Keratinocyte (primary cell): ENCODE data around the gene EHD3. TPM values are rescaled to one million over a fixed set of nuclear protein-coding genes. Genes with fewer than 3 reads are reported as not detected.

Source experiments
- DNase-seq: peaks from one replicate; pipeline ENCODE4 v3.0.0-alpha.2; 2011; ENCODE audit warnings: low read depth, missing footprints, low spot score
- FAIRE-seq: peaks from 2 replicates; lab custom pipeline; 2011; peaks lifted over from hg19 to GRCh38; lab: Jason Lieb, UNC
- H2AFZ ChIP-seq: 2 replicates; pipeline ENCODE4 v1.6.0; 2012; ENCODE audit warnings: low read length, control low read depth, inconsistent platforms; ENCODE audit not compliant: control insufficient read depth
- H3K27ac ChIP-seq: 2 replicates; pipeline ENCODE4 v1.5.1; 2011; ENCODE audit warnings: low read length; ENCODE audit not compliant: control insufficient read depth, insufficient read depth
- H3K27me3 ChIP-seq: 3 replicates; pipeline ENCODE4 v1.6.0; 2011; ENCODE audit warnings: low read length; ENCODE audit not compliant: control insufficient read depth, insufficient read depth; ENCODE audit errors: extremely low read depth
- H3K36me3 ChIP-seq, 2 experiments: 2 replicates in 1 of 2; 3 replicates in 1 of 2; pipeline ENCODE4 v1.5.1; 2011; ENCODE audit warnings: low read length in 2 of 2, mild to moderate bottlenecking in 1 of 2; ENCODE audit not compliant: control insufficient read depth in 2 of 2, insufficient read depth in 2 of 2; ENCODE audit errors: extremely low read depth in 1 of 2
- H3K4me1 ChIP-seq: 3 replicates; pipeline ENCODE4 v1.5.1; 2011; ENCODE audit warnings: low read length; ENCODE audit not compliant: control insufficient read depth, insufficient read depth; ENCODE audit errors: extremely low read depth
- H3K4me2 ChIP-seq: 3 replicates; pipeline ENCODE4 v1.6.0; 2011; ENCODE audit warnings: low read depth, low read length; ENCODE audit not compliant: control insufficient read depth, insufficient read depth; ENCODE audit errors: extremely low read depth
- H3K4me3 ChIP-seq, 3 experiments: fragments of 200-600 bp in 1 of 3; sonication (generic) in 1 of 3; 2 replicates in 2 of 3; 3 replicates in 1 of 3; pipeline ENCODE4 v1.5.1; 2011 to 2016; ENCODE audit warnings: low read length in 3 of 3, mild to moderate bottlenecking in 3 of 3, control low read depth in 2 of 3, inconsistent platforms in 1 of 3, low read depth in 1 of 3, mixed read lengths in 1 of 3, mixed run types in 1 of 3, moderate library complexity in 1 of 3; ENCODE audit not compliant: control insufficient read depth in 2 of 3, insufficient read depth in 2 of 3; ENCODE audit errors: extremely low read depth in 1 of 3
- H3K79me2 ChIP-seq: 2 replicates; pipeline ENCODE4 v1.6.0; 2012; ENCODE audit warnings: low read length; ENCODE audit not compliant: control insufficient read depth, insufficient read depth
- H3K9ac ChIP-seq: 3 replicates; pipeline ENCODE4 v1.6.0; 2011; ENCODE audit warnings: low read length; ENCODE audit not compliant: control insufficient read depth, insufficient read depth; ENCODE audit errors: extremely low read depth
- H3K9me1 ChIP-seq: 3 replicates; pipeline ENCODE4 v1.6.0; 2011; ENCODE audit warnings: low read length; ENCODE audit not compliant: control insufficient read depth, insufficient read depth; ENCODE audit errors: extremely low read depth
- H3K9me3 ChIP-seq: 2 replicates; pipeline ENCODE4 v1.5.1; 2012; ENCODE audit warnings: low read depth, low read length; ENCODE audit not compliant: control insufficient read depth
- H4K20me1 ChIP-seq: 3 replicates; pipeline ENCODE4 v1.6.0; 2011; ENCODE audit warnings: low read length; ENCODE audit not compliant: control insufficient read depth, insufficient read depth; ENCODE audit errors: extremely low read depth
- CTCF ChIP-seq, 3 experiments: IDR thresholded peaks in 1 of 3; conservative IDR thresholded peaks in 1 of 3; optimal IDR thresholded peaks in 1 of 3; 2 replicates in 2 of 3; 3 replicates in 1 of 3; pipeline versions ENCODE3 to v1.5.1; 2011; ENCODE audit warnings: low read length in 3 of 3, mild to moderate bottlenecking in 3 of 3, moderate library complexity in 2 of 3, control low read depth in 1 of 3, inconsistent platforms in 1 of 3; ENCODE audit not compliant: insufficient read depth in 2 of 3; ENCODE audit errors: extremely low read depth in 1 of 3
- EZH2 ChIP-seq: IDR thresholded peaks from one replicate; pipeline ENCODE4 v1.6.1; 2012; ENCODE audit warnings: inconsistent platforms, mild to moderate bottlenecking, low read length, moderate library complexity
- dilution Hi-C: fragments of 300-500 bp; cut with MboI; formaldehyde crosslinking; loops from one replicate; pipeline ENCODE4 v1.7.0; 2020; ENCODE audit warnings: low sequenced_read_pairs; ENCODE audit not compliant: extremely low pct_ligation_motif_present
- polyA plus RNA-seq, 5 experiments: library from polyadenylated mRNA; depleted of rRNA in 3 of 5; stranded (reverse) in 3 of 5; stranded (forward) in 1 of 5; unstranded in 1 of 5; fragments of >200 nt; gene quantifications; 1 replicate in 1 of 5; 2 replicates in 3 of 5; 3 replicates in 1 of 5; pipeline versions ENCODE4 v1.2.1 to v1.2.3, GENCODE V29; 2011 to 2012; ENCODE audit warnings: missing spikeins in 2 of 5, low read depth in 1 of 5, low replicate concordance in 1 of 5

Gene EHD3
- polyA plus RNA-seq, 1 donor (not counting 4 experiments of a cell fraction or from before 2014, with no cell fraction given): 5.1 TPM

- H2AFZ ChIP-seq: no peak overlapping the region
- H3K4me2 ChIP-seq: no peak overlapping the region
- no peak overlapping the region for H3K9ac ChIP-seq
- H3K27ac ChIP-seq: no peak overlapping the region
- TF ChIP-seq EZH2 (no peak), CTCF (optimal IDR thresholded peaks at IDR 0.05 in 1 of 3, IDR thresholded peaks at IDR 0.05 in 1 of 3, conservative IDR thresholded peaks at IDR 0.05 in 1 of 3; ENCODE audit: extremely low read depth in 1 of 3, insufficient read depth in 2 of 3, low read length in 3 of 3) (no peak)
- H3K27me3 ChIP-seq: no peaks in the 10 kb centered on the region
- dilution Hi-C loops: no loop called here
- no peaks in the 10 kb centered on the region for H3K9me1 ChIP-seq
- peaks cover 0 to 1% of the 10 kb centered on the region in 2 experiments for H3K36me3 ChIP-seq
- no peaks in the 10 kb centered on the region for H3K9me3 ChIP-seq
- H3K4me3 ChIP-seq: no peak overlapping the region
- DNase-seq: no peak
- peaks cover 2% of the 10 kb centered on the region for H4K20me1 ChIP-seq
- peaks cover 6% of the 10 kb centered on the region for H3K4me1 ChIP-seq
- no peak for FAIRE-seq
- H3K79me2 ChIP-seq: no peaks in the 10 kb centered on the region
These were observed 26.9 kb downstream of the EHD3 start for GRCh38 chr2:31260870-31261269.

GRCh38 chr2:31263636-31264190, 29.8 kb downstream of the EHD3 start:
- FAIRE-seq (peak; percentile 17), DNase-seq (no peak)
- Histone ChIP-seq H3K4me1 (no peaks in the 10 kb centered on the region), H2AFZ (no peak overlapping the region), H3K9ac (no peak overlapping the region), H3K27me3 (no peaks in the 10 kb centered on the region), H3K9me3 (no peaks in the 10 kb centered on the region), H3K27ac (no peak overlapping the region), H3K4me2 (no peak overlapping the region), H3K4me3 (no peak overlapping the region), H3K36me3 (peaks cover 0 to 1% of the 10 kb centered on the region in 2 experiments), H4K20me1 (no peaks in the 10 kb centered on the region), H3K9me1 (no peaks in the 10 kb centered on the region), H3K79me2 (no peaks in the 10 kb centered on the region)
- dilution Hi-C loops: no loop called here
- TF ChIP-seq CTCF (optimal IDR thresholded peaks at IDR 0.05 in 1 of 3, IDR thresholded peaks at IDR 0.05 in 1 of 3, conservative IDR thresholded peaks at IDR 0.05 in 1 of 3; ENCODE audit: extremely low read depth in 1 of 3, insufficient read depth in 2 of 3, low read length in 3 of 3): no peak
- TF ChIP-seq EZH2: no peak
